NOMO-1 (cell line): ENCODE measurements around the gene PTPRCAP.
A peak's percentile ranks its signal among the peaks of the same experiment; 100 is the strongest.
"Not testable (repeated sequence)": the region's sequence is repeated elsewhere in the genome, so short reads cannot be mapped to it uniquely, and the experiment has no call there.

Experiments used
- DNase-seq, 2 experiments: peaks; one replicate each; lab custom pipeline; 2025; ENCODE audit not compliant: unreplicated experiment in 2 of 2; lab: John Stamatoyannopoulos, UW

Gene PTPRCAP

DNA sequence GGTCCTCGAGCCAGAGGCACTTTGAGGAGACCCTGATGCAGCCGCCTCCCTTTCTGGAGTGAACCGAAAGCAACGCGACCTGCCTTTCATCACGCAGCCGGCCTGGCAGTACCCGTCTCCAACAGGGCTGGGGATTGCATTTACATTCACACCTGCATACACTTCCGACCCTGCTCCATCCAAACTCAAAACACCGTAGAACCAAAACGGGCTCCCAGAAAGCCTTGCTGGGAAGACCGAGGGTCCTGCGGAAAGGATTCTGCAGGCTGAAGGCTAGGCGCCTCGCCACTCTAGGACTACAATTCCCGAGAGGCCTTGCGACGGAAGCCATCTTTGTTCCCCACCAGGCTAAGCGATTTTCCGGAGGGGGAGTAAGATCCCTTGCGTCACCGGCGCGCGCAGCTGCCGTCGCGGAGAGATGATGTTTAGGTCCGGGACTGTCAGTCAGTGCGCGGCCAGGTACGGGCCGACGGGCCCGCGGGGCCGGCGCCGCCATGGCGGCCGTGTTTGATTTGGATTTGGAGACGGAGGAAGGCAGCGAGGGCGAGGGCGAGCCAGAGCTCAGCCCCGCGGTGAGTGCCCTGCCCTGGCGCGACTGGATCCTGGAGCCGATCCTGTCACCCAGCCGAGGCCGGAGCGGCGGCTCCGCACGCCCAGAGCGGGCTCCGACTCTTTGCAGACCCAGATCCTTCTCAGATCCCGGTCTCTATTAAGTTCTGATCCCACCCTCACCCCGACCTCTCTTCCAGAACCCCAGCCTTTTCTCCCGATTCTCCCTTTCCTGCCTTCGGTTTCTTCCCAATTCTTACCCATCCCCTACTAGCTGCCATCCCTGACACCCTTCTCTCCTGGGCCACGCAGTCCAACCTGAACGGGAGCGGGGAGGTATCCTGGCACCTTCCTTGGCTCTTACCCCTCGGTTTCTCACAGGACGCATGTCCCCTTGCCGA is 9.2 kb downstream of the PTPRCAP start, which contains the start of gene RPS6KB2:
Gene RPS6KB2, plus strand, starts transcription at position 443 of the 950 bp plus-strand sequence. Its CDS starts 52 bp downstream, at position 495.
- peak; percentile 95 to 97 for DNase-seq

GRCh38 chr11:67427364-67427859 is 10.1 kb downstream of the PTPRCAP start:
- DNase-seq, result not testable (repeated sequence)

- DNase-seq, result no peak
Measured at GRCh38 chr11:67423891-67424613, 13.4 kb downstream of the PTPRCAP start.

GRCh38 chr11:67423466-67423865 is 14.0 kb downstream of the PTPRCAP start:
- no peak for DNase-seq

DNA sequence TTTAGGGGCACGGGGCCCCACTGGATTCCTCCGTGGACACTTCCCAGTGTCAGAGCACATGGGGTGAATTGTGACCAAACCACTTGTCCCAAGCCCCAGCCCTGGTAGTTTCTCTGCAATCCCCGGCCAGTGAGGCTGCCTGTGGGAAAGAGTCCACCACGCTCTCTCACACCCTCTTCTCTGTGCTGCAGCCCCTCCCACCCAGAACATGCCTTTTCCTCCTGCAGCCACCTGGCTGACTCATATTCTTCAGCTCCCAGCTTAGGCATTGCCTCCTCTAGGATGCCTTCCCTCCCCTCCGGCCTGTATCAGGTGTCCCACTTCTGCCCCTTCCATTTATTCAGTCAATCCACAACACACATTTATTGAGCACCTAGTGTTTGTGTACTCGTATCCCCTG is 14.6 kb downstream of the PTPRCAP start:
- DNase-seq, result no peak

GRCh38 chr11:67421430-67422031 is 16.0 kb downstream of the PTPRCAP start:
- DNase-seq, result no peak

DNA sequence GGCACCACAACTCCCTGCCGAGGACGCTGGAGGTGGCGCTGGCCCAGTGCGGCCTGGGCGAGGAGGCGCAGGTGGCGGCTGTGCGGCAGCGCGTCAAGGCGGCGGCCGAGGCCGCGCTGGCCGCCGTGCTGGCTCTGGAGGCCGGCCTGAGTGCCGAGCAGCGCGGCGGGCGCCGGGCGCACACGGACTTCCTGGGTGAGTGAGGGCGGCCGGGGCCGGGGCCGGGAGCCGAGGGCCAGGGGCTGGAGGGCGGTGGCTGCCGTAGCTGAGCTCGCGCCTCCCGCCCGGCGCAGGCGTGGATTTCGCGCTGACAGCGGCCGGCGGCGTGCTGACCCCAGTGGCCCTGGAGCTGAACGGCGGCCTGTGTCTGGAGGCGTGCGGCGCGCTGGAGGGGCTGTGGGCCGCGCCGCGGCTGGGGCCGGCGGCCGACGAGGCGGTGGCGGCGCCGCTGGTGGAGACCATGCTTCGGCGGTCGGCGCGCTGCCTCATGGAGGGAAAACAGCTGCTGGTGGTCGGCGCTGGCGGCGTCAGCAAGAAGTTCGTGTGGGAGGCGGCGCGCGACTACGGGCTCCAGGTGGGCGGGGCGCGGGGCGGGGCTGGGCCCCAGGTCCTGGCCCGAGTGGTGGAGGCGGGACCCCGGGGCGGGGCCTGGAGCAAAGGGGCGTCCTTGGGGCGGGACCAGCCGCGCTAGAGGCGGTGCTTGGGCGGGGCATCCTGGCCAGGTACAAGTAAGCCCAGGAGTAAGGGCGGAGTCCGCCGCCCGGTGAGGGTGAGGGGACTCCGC is 16.6 kb downstream of the PTPRCAP start:
- DNase-seq, result peak; percentile 75 to 88

DNA sequence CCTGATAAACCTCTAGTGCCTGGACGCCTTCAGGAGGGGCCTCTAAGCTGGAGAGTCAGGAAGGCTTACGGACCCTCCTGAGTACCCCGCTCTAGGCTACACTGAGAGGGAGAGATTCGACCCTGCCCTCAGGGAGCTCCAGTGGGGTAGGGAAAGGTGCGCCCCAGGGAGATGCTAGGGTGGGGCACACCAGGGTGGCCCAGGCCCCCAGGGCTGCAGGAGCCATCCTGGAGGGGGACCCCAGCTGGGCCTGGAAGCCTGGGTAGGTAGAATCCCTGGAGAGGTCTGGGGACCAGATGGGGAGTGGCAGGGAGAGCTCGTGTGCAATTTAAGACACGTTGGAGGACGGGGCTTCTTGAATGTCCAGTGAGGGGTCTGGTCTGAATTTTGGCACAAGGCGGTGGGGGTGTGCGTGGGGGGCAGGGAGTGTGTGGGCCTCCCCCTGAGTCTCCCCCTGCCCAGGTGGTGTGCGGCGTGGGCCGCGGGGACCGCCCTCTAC is 17.3 kb downstream of the PTPRCAP start:
- DNase-seq, result no peak

GRCh38 chr11:67419325-67420049 is 18.0 kb downstream of the PTPRCAP start:
- DNase-seq, result no peak

- DNase-seq, result peak in 1 of 2 experiments; percentile 23
Measured at GRCh38 chr11:67418476-67419281, 18.8 kb downstream of the PTPRCAP start.

- DNase-seq, result no peak
Measured at GRCh38 chr11:67417425-67417824, 20.1 kb downstream of the PTPRCAP start.

DNA sequence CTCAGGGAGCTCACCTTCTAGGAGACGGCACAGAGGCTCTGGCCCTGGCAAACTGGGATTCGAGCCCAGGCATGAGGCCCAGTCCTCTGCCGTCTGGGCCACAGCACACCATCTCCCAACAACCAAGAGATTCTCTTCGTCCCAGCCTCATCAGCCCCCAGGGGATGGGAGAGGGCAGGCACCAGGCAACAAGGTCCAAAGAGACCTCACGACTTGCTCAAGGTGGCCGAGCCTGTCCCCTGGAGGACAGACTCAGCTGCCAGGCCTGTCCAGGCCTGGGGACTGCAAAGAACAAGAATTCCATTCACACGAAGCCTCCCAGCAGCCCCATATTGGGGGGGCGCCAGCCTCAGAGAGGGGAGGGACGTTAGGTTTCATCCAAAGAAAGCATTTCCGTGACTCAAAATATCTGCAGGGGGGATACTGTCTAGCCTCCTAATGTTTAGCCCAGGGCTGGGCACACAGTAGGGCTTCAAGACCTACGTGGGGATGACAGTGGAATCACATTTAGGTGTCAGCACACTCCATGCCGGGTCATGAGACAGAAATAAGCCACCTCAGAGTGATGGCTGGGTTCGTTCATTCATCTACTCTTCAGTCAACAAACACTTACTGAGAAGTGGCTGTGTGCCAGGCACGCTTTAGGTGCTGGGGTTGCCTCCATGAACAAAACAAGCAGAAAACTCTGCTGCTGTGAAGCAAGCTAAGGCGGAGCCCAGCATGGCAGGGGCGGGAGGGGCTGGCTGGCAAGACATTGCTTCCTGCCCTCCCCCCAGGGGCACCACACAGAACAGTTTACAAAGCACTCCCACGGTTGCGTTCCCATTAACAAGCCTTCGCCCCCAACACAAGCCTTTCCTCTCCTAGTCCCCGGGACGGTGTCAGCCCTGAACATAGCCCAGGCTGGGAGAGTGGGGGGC is 20.8 kb downstream of the PTPRCAP start:
- no peak for DNase-seq

DNA sequence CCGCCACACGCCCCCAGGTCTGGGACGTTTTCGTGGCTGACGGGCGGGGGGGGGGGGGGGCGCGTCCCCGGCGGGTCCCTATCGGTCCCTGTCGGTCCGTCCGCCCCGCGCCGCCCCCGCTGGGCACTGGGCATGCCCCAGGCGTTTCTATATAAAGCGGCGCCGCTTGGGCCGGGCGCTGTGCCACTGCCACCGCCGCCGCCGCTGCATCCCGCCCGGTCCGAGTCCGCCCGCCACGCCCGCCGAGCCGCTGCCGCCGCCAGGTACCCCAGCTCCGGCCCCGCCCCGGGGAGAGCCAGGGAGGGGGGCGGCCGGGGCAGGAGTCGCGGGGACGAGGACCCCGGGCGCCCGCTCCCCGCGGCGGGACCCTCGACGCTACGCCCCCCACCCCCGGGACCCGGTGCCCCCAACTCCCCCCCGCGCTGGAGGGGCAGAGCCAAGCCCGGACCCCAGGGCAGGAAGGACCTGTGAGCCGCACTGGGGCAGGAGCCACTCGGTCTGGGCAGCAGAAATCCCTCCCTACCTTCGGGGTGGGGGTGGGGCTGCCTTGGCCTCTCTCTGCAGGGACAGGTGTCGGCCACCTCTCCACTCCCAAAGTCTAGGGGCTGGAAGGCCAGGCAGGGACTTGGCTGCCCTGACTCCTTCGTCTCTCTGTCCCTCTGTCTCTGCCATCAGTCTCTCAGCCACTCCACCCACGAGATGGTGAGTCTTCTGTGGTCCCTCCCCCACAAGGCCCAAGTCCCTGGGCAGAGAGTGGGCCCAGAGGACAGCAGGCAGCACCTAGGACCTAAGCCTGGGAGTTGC is 21.8 kb downstream of the PTPRCAP start, which contains the start of gene CARNS1:
Gene CARNS1, plus strand, starts transcription at position 178 of the 804 bp plus-strand sequence. Its CDS starts 522 bp downstream, at position 700.
- DNase-seq, result no peak

DNA sequence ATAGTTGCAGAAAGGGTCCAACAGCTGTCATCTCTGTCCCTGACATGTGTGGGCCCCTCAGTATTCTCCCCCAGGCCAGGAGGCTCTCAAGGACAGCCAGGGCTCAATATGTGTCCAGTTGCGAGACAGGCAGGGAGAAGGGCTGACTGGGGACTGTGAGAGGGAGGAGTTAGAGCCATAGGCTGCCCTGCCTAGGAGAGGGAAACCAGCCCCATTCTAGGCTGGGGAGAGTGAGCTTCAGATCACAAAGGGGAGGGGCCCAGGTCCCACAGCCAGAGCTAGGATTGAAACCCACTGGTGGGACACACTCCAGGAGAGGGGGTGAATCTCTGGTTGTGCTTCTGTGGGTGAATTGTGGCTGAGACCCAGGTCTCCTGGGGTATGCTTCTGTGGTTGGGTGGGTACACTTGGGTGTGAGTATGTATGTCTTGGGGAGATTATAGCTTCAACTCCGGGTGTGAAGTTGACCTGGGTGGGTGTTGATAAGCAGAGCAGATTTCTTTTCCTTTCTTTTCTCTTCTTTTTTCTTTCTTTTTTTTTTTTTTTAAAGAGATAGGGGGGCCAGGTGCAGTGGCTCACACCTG is 24.1 kb downstream of the PTPRCAP start:
- DNase-seq, result no peak

GRCh38 chr11:67412495-67413179 is 24.8 kb downstream of the PTPRCAP start:
- no peak for DNase-seq

DNA sequence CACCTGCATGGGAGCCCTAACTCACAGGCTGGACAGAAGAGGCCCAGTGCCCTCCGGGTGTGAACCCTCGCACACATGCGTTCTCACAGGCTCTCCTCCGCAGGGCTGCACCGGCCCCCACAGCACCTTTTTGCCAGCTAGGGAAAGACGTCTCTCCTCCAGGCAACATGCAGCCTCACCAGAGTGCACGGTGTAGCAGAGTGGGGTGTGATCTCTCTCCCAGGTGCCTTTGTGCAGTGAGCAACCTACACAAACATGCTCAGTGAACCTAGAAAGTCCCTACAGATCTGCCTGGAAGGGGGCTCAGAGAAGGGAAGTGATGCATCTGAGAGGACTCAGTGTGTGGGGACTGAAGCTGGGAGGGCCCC is 25.7 kb downstream of the PTPRCAP start:
- no peak for DNase-seq
